Measurements from ENCODE around the gene FAM20C. TPM values are rescaled to one million over a fixed set of nuclear protein-coding genes. Genes with fewer than 3 reads are reported as not detected.

The FAM20C gene
- total and polyA plus RNA-seq, 10 of the 15 experiments (the other 5 are each of a cell fraction or from before 2014, with no cell fraction given): 0.44 TPM; not detected in 9

- TF ChIP-seq ZNF592 (IDR thresholded peaks at IDR 0.05): no peak
- TF ChIP-seq CUX1 (IDR thresholded peaks at IDR 0.05; ENCODE audit: insufficient replicate concordance, low read depth, low read length): no peak
- TF ChIP-seq RB1 (IDR thresholded peaks at IDR 0.05; ENCODE audit: borderline replicate concordance): no peak
- no peak for TF ChIP-seq CBX3 (IDR thresholded peaks at IDR 0.05; ENCODE audit: borderline replicate concordance, low read depth)
- no peak for TF ChIP-seq NR2C2 (IDR thresholded peaks at IDR 0.05; ENCODE audit: borderline replicate concordance, control insufficient read depth, insufficient read length, low read depth)
These were observed 108.3 kb downstream of the FAM20C start (continued) for GRCh38 chr7:300546-301290.
